ENCODE data around the gene SPSB2.
"Not testable (repeated sequence)": the region's sequence is repeated elsewhere in the genome, so short reads cannot be mapped to it uniquely, and the experiment has no call there.

- TF ChIP-seq, protein P1, sequence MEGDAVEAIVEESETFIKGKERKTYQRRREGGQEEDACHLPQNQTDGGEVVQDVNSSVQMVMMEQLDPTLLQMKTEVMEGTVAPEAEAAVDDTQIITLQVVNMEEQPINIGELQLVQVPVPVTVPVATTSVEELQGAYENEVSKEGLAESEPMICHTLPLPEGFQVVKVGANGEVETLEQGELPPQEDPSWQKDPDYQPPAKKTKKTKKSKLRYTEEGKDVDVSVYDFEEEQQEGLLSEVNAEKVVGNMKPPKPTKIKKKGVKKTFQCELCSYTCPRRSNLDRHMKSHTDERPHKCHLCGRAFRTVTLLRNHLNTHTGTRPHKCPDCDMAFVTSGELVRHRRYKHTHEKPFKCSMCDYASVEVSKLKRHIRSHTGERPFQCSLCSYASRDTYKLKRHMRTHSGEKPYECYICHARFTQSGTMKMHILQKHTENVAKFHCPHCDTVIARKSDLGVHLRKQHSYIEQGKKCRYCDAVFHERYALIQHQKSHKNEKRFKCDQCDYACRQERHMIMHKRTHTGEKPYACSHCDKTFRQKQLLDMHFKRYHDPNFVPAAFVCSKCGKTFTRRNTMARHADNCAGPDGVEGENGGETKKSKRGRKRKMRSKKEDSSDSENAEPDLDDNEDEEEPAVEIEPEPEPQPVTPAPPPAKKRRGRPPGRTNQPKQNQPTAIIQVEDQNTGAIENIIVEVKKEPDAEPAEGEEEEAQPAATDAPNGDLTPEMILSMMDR (IDR thresholded peaks at IDR 0.05; ENCODE audit: low read length) = not testable (repeated sequence)
- not testable (repeated sequence) for TF ChIP-seq EZH2phosphoT487 (IDR thresholded peaks at IDR 0.05; ENCODE audit: low read length)
These were observed 2.8 kb downstream of the SPSB2 start for GRCh38 chr12:6870304-6870703.
